T follicular helper cell (primary cell): ENCODE results near the gene COL18A1.
"Not testable (repeated sequence)": the region's sequence is repeated elsewhere in the genome, so short reads cannot be mapped to it uniquely, and the experiment has no call there.

Experiments
- DNase-seq: peaks from one replicate; pipeline ENCODE4 v3.0.0-alpha.2; 2020; ENCODE audit warnings: low read depth
- total RNA-seq, 2 experiments: gene quantifications; one replicate each; lab custom pipeline; 2026; lab: John Stamatoyannopoulos, UW

The COL18A1 gene
- total RNA-seq = 8.4 to 9.5 reads per million in 2 experiments

DNA sequence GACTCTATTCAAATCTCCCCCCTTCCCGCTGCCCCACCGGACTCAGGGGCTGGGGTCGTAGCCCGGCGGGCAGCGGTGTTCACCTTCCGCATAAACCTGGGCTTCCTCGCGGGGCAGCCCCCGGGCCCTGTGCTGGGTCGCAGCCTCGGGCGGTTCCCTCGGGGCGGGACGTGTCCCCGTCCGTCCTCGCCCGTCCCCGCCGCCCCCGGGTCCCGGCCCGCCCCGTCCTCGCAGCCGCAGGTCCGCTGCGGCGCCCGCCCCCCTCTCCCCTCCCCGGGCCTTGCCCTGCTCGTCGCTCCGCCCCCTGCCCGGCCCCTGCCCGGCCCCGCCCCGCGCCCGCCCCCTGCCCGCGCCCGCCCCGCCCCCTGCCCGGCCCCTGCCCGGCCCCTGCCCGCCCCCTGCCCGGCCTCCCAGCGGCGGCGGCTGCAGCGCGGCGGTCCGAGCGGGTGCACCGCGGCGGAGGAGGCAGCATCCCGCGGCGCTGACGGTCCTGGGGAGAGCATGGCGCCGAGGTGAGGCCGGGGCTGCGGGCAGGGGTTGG lies at the start of gene COL18A1:
Gene COL18A1 (plus strand): TSS at position 436 of the 541 bp plus-strand sequence. CDS start 66 bp downstream, at position 502.
- no peak for DNase-seq

DNA sequence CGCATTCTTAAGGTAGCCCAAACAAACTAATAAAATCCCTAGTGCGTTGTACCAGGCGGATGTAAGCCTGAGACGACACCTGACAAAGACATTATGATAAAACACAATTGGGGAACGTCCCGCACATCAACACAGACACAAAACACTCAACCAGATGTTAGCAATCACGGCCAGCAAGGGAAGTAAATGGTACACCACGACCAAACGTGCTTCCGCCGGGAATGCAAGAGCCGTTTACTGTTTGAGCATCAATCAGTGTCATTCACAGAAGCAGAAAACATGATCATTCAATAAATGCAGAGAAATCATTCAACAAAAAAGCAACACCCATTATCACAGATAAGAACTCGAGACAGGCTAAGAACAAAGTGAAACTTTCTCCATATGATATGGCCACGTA lies 49.4 kb upstream of the COL18A1 start:
- no peak for DNase-seq

- DNase-seq = no peak
Measured at GRCh38 chr21:45356251-45356650, 48.7 kb upstream of the COL18A1 start.

DNA sequence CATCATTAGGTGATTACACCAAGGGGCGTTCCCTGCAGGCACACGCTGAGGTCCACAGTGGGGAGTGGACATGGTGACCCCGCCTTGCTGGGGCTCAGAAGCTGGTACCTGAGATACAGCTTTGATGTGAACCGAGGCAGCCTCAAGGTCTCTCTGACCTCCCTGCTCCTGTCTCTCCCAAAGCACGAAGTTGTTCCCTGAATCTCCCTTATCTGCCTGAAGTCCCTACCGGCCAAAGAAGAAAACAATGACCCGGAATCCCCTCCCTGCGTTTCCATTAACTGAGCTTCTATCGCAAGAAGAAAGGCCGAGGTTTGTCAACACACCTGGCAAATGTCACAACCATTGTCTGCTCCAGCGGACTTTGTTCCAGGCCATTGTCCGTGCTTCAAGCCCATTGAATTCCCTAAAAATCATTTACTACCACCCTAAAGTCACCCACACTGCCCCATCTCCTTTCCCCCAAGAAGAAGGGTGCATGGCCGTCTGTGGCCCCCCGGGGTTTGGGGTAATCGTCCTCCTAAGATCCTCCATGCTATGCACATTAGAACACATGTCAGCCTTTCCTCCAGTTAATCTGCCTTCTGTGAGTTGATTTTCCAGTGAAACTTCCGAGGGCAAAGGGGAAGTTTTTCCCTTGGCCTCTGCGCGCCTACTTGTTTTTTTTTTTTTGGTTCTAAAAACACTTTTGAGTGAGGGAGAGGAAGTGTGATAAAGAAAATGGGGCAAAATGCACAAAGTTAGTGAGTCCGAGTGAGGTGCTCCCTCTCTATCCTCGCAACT lies 48.1 kb upstream of the COL18A1 start:
- DNase-seq = no peak

GRCh38 chr21:45357436-45358260 lies 47.3 kb upstream of the COL18A1 start:
- DNase-seq = no peak

- DNase-seq = no peak
Measured at GRCh38 chr21:45358261-45358670, 46.7 kb upstream of the COL18A1 start.

DNA sequence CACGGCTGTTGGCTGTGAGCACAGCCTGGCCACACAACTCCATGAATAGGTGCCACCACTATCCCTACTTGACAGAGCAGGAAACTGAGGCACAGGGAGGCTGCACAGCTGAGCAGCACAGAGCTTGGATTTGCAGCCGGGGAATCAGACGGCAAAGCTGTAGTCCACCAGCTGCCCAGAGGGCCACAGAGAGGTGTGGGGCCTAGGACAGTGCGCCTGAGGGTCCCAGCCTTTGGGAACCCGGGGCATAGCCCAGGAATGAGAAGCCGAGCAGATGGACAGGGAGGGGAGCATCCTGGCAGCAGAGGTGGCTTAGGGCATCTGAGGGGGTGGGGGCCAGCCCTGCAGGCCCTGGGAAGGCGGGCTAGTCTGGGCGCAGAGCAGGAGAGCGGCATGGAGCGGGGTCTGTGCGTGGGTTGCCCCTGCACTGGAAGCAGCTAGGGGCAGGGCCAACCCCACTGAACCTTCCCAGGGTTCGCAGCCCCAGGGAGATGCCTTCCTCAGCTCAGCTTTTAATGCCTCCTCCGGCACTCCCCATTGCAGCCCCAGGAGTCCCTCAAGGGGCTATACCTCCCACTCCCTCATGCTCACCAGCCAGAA lies 46.2 kb upstream of the COL18A1 start:
- DNase-seq = no peak

DNA sequence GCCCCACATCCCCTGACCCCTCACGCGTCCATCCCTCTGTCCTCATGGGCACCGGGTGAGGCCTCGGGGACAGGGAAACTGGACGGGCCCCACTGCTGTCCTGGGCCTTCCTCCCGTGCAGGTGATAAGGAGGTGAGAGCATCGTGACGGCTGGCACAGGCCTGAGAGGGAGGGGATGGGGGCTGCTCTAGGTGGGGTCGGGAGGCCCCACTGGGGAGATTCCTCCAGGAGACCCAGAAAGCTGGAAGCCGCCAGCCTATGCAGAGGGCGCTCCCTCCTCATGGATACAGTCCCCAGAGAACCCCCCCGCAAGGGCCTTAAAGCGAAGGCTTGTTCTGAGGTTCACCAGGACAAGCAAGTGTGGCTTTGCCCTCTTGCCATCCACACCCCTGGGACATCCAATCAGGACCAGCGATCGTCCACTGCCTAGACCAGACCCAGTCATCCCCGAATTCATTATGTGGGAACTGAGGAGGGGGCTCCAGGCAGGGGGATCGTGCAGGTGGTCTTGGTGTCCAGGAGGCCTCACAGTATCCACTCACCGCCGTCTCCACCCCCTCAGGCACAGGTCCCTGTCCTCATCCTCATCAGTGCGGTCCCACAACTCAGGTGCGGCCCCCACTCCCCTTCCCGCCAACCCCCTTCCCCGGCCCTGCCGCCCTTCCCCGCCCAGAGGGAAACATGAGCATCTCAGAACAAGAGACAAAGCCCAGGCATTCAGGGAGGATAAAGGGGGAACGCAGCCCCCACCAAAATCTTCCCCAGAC lies 45.3 kb upstream of the COL18A1 start:
- no peak for DNase-seq

DNA sequence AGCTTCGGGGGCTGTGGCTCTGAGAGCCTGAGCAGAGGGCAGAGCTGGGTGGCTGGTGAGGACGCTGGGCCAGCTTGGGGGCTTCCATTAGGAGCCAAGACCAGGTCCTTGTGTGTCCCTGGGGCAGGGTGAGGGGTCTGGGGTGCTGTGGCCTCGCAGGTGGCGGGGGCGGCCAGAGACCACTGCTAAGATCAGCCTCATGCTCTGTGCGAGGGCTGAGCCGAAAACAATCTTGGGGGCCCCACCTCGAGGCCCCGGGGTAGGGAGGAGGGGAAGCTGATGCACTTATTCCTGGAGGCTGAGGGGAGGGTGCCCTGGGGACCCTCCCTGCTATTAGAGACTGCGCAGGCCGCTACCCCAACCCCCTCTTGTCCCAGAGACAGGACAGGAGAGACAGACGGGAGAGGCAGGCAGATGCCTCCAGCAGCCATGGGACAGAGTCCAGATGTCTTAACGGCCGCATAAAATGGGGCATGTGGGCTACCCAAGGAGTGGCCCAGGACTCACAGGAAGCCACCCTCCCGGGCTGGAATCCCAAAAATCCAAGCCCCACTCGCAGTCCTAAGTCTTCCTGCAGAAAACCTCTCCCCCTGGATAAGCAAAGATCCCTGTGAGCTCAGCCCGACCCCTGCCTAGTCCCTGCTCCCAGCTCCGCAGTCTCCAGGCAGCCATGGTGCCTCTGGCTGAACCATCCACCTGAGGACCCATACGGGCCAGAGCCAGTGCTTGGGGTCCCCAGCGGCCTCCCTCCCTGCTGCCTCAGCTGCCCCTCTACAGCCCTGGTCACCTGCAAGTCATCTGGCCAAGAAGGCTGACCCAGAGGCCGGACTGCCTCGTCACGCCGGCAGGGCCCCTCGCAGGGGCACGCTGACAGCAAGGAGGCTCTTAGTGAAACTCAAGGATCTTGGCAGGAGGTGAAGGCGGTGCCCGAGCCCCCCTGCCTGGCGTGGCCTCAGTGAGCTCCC lies 43.6 kb upstream of the COL18A1 start:
- no peak for DNase-seq

DNA sequence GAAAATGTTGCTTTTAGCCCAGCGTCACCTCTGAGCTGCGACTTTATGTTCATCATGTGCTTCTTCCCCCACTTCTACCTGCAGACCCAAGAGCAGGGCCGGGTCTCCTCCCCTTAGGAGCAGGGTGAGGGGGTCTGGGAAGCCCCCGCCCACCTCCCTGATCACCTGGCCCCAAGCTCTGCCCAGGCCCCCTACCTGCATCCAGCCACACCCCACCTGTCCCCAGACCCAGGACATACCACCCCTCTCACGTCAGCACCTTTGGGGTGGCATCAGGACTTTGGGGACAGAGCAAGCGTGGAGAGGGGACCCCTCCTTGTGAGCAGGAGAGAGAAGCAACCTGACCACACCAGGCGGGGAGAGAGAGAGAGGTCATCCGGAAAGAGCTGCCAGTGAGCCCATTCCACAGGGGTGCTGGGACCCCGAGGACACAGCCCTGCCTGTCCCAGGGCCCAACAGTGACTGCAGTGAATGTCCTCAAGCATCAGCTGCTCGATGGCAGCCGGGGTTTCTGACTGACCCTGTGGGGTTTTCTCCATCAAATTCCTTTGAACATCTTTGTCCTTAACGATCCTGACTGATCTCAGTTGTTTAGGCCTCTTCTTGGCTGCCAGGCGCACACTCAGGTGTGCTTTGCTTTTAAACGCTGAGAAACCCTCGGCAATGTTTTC lies 42.8 kb upstream of the COL18A1 start:
- no peak for DNase-seq

GRCh38 chr21:45362748-45363145 lies 42.2 kb upstream of the COL18A1 start:
- no peak for DNase-seq

- DNase-seq = not testable (repeated sequence)
Measured at GRCh38 chr21:45363272-45363671, 41.7 kb upstream of the COL18A1 start.

DNA sequence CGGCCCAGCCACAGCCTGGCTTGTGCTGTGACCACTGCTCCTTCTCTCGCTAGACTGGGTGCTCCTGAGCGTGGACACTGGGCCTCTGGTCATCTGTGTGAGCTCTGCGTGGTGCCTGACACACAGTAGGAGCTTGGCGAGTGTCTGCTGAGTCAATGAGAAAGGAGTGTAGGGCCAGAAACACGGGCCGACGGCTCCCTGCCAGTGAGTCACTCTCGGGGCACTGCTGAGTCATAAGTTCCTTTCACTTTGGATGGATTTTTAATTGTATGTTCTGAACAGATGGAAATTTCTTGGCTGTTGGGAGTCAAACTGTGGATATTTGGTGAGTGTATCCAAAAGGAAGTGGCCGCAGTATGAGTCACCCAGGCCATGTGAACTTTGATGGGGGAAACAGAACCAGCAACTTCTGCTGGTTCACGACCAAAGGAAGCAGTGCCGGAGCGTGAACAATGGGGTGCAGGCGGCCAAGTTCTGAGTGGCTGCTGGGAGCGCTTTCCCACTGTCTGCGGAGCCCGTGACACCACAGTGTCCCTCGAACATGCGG lies 41.0 kb upstream of the COL18A1 start:
- DNase-seq = no peak

- no peak for DNase-seq
Measured at GRCh38 chr21:45364468-45365185, 40.3 kb upstream of the COL18A1 start.

- DNase-seq = no peak
Measured at GRCh38 chr21:45365186-45365607, 39.8 kb upstream of the COL18A1 start.

- no peak for DNase-seq
Measured at GRCh38 chr21:45365608-45366241, 39.2 kb upstream of the COL18A1 start.

GRCh38 chr21:45366476-45366875 lies 38.5 kb upstream of the COL18A1 start:
- no peak for DNase-seq

DNA sequence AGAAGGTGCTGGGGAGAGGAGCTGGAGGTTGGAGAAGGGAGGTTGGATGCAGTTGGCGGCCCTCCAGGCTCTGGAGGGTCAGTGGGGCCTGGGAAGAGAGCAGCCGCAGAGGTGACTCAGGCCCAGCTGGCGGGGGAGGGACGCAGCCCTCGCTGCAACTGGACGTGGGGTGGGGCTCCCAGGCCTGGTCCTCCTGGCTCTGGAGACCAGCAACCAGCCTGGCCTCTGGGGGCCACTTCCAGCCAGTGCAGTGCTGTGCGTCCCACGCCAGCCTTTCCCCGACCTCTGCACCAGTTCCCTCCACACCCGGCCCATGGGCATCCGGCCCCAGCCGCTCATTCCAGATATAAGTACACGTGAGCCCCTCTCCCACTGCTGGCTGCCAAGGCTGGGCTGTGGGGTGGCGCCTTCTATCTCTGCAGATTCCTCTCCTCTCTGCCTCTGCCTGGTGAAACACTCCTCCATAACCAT lies 38.0 kb upstream of the COL18A1 start:
- DNase-seq = no peak
